ENCODE measurements around the gene CHDH. TPM values are rescaled to one million over a fixed set of nuclear protein-coding genes. Genes with fewer than 3 reads are reported as not detected.

The CHDH gene
- total RNA-seq, 3 donors from 2014 or later, result 16.5 to 24.1 (median 22.1) TPM

- H3K36me3 ChIP-seq (ENCODE audit: low read depth), result no peaks in the 10 kb centered on the region
- TF ChIP-seq, protein P1, sequence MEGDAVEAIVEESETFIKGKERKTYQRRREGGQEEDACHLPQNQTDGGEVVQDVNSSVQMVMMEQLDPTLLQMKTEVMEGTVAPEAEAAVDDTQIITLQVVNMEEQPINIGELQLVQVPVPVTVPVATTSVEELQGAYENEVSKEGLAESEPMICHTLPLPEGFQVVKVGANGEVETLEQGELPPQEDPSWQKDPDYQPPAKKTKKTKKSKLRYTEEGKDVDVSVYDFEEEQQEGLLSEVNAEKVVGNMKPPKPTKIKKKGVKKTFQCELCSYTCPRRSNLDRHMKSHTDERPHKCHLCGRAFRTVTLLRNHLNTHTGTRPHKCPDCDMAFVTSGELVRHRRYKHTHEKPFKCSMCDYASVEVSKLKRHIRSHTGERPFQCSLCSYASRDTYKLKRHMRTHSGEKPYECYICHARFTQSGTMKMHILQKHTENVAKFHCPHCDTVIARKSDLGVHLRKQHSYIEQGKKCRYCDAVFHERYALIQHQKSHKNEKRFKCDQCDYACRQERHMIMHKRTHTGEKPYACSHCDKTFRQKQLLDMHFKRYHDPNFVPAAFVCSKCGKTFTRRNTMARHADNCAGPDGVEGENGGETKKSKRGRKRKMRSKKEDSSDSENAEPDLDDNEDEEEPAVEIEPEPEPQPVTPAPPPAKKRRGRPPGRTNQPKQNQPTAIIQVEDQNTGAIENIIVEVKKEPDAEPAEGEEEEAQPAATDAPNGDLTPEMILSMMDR (IDR thresholded peaks at IDR 0.05), result no peak
- ATAC-seq (no peak), DNase-seq (no peak)
- H3K4me3 ChIP-seq, result no peak overlapping the region
- H3K4me1 ChIP-seq (ENCODE audit: low read depth), result peaks cover 2% of the 10 kb centered on the region
- intact Hi-C loops (cut with DNase I, micrococcal nuclease), result no loop called here
- H3K9me3 ChIP-seq, result no peaks in the 10 kb centered on the region
Measured at GRCh38 chr3:53801319-53801718, 44.9 kb downstream of the CHDH start.

DNA sequence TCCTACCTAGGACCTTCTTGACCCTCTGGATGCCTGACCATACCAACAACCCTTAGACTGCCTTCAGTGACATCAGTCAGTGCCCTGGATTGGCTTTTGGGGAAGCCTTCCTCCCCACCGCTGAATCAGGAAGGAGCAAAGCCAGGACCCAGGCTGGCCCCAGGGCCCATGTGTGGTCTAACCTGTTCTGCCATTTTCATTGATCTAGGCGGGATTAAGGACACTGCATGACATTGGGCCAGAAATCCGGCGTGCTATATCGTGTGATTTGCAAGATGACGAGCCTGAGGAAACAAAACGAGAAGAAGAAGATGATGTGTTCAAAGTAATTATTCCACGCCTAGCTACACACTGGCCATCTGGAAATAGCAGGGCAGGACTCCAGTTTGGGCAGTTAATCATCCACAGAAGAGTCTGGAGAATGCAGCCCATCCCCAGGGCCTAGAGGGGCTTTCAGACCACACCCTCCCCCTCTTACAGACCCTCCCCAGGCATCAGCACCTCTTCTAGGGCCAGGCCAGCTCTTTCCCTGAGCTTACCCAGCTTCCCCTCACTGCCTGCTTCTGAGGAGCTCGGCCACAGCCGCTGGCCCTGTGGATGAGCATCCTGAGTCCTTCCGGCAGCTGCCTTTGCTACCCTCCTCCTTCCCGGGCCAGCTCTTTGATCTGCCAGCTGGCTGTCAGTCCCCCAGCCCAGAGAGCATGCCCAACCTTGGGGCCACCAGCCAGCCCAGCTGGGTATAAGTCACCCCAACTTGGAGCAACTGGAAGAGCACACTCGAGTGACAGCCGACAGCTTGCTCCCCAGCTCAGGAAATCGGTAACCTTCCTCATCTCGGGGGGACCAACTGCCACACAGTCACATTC lies 45.9 kb downstream of the CHDH start:
- DNase-seq (no peak), ATAC-seq (no peak)
- TF ChIP-seq, protein P1 (IDR thresholded peaks at IDR 0.05), result no peak
- intact Hi-C loops (cut with DNase I, micrococcal nuclease), result no loop called here
- H3K36me3 ChIP-seq (ENCODE audit: low read depth), result no peaks in the 10 kb centered on the region
- H3K4me3 ChIP-seq, result no peak overlapping the region
- no peaks in the 10 kb centered on the region for H3K9me3 ChIP-seq
- no peaks in the 10 kb centered on the region for H3K4me1 ChIP-seq (ENCODE audit: low read depth)

DNA sequence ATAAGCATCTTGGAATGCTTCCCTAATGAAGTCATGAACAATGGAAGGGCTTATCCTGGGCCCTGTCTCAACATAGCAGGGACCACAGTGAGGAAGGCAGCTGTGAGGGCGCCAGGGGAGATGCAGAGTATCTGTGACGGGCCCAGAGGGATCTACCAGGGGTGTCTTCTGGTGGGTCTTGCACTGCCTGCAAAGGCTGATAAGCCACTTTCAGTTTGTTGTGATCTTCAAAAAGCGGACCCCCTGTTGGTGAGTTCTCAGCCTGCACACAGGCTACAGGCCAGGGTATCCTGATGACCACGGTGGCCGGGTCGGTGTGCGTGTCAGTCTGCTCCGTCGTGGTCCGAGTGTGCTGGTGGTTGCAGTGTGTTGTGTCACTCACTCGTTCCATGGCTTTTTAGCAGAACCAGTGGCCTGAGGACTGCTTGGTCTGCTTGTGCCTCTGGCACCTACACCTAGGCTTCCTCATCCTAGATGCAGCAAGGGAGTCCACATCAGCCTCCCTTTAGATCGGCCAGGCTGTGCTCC lies 46.8 kb downstream of the CHDH start:
- no peaks in the 10 kb centered on the region for H3K9me3 ChIP-seq
- no peaks in the 10 kb centered on the region for H3K4me1 ChIP-seq (ENCODE audit: low read depth)
- DNase-seq (no peak), ATAC-seq (no peak)
- TF ChIP-seq, protein P1 (IDR thresholded peaks at IDR 0.05), result no peak
- H3K36me3 ChIP-seq (ENCODE audit: low read depth), result no peaks in the 10 kb centered on the region
- no peak overlapping the region for H3K4me3 ChIP-seq
- intact Hi-C loops (cut with DNase I, micrococcal nuclease), result no loop called here

- DNase-seq (no peak), ATAC-seq (no peak)
- no peaks in the 10 kb centered on the region for H3K4me1 ChIP-seq (ENCODE audit: low read depth)
- TF ChIP-seq, protein P1 (IDR thresholded peaks at IDR 0.05), result no peak
- no peaks in the 10 kb centered on the region for H3K9me3 ChIP-seq
- intact Hi-C loops (cut with DNase I, micrococcal nuclease), result no loop called here
- H3K36me3 ChIP-seq (ENCODE audit: low read depth), result no peaks in the 10 kb centered on the region
- no peak overlapping the region for H3K4me3 ChIP-seq
Measured at GRCh38 chr3:53798144-53798543, 48.1 kb downstream of the CHDH start.

DNA sequence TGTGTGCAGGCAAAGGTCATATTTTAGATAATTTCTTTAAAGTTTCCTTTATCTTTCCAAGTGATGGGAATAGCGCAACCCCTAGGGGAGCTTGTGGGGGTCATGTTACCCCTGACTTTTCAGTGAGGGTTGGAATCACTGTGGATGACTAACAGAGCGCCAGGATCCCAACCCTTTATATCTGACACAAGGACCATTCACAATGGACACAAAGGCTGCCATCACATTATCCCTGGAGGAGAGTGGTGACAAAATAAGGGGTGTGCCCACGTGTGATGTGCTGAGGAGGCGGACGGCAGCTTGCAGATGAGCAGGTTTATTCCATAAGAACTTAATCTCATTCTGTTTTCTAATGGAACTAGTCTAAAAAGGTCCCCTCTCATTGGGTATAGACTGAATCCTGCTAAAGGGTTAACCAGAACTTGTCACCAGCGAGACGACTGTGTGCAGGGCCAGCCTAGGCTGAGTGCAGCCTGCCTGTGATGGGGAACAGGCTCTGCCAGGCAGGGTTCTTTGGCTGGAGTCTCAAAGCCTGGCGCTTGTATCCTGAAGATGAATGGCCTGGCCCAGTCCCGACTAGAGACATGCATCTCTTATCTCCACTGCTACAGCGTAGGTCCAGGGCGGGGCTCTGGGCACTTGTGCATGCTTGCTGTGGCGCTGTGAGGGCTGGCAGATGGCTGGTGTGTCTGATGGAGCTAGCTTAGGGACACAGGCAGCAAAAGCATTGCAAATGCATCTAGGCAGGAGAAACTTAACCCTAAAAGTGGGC lies 50.2 kb downstream of the CHDH start:
- H3K4me1 ChIP-seq (ENCODE audit: low read depth), result no peaks in the 10 kb centered on the region
- TF ChIP-seq, protein P1 (IDR thresholded peaks at IDR 0.05), result no peak
- DNase-seq (peak in 2 of 3 donors; percentile 39 to 54), ATAC-seq (peak; percentile 79)
- no peaks in the 10 kb centered on the region for H3K36me3 ChIP-seq (ENCODE audit: low read depth)
- H3K4me3 ChIP-seq, result no peak overlapping the region
- no peaks in the 10 kb centered on the region for H3K9me3 ChIP-seq
- intact Hi-C loops (cut with DNase I, micrococcal nuclease), result no loop called here

Measured in mucosa of descending colon (tissue), 3 donors.